SU-DHL-6 (cell line): Measurements from ENCODE around the gene ADAM10.

ENCODE experiments used
- H2AFZ ChIP-seq: fragments of 200-600 bp; sonication (generic); 2 replicates; pipeline ENCODE4 v1.6.1; 2014; ENCODE audit warnings: low read depth, mild to moderate bottlenecking, moderate library complexity, mixed read lengths, antibody characterized with exemption, low read length; ENCODE audit not compliant: severe bottlenecking
- H3F3A ChIP-seq: fragments of 200-600 bp; shearing (Covaris generic); 2 replicates; pipeline ENCODE4 v1.6.0; 2016; ENCODE audit warnings: antibody characterized with exemption, mild to moderate bottlenecking; ENCODE audit not compliant: insufficient read depth
- H3K27ac ChIP-seq: fragments of 200-600 bp; sonication (generic); 2 replicates; pipeline ENCODE4 v1.5.1; 2016; ENCODE audit warnings: low read depth, mild to moderate bottlenecking, low read length, moderate library complexity, mixed read lengths
- H3K27me3 ChIP-seq: fragments of 200-600 bp; sonication (generic), shearing (Covaris generic); 2 replicates; pipeline ENCODE4 v1.6.0; 2014; ENCODE audit warnings: mild to moderate bottlenecking, low read length
- H3K36me3 ChIP-seq: fragments of 200-600 bp; sonication (generic); 2 replicates; pipeline ENCODE4 v1.6.1; 2014; ENCODE audit warnings: mild to moderate bottlenecking, low read length, mixed read lengths
- H3K4me2 ChIP-seq: fragments of 300-600, 200-600 bp; shearing (Covaris generic), sonication (generic); 2 replicates; pipeline ENCODE4 v1.6.0; 2014; ENCODE audit warnings: low read length, low read depth, mild to moderate bottlenecking; ENCODE audit not compliant: poor library complexity, severe bottlenecking
- H3K4me3 ChIP-seq: fragments of 200-600 bp; sonication (generic); 2 replicates; pipeline ENCODE4 v1.5.1; 2014; ENCODE audit warnings: antibody characterized with exemption, low read length, mild to moderate bottlenecking, mixed read lengths; ENCODE audit not compliant: insufficient read depth, poor library complexity, severe bottlenecking
- H3K79me2 ChIP-seq: fragments of 200-600 bp; sonication (generic); 2 replicates; pipeline ENCODE4 v1.6.1; 2014; ENCODE audit warnings: mild to moderate bottlenecking, low read length, moderate library complexity; ENCODE audit not compliant: insufficient read depth
- H3K9ac ChIP-seq: fragments of 200-600 bp; sonication (generic); 2 replicates; pipeline ENCODE4 v1.7.0; 2014; ENCODE audit warnings: mild to moderate bottlenecking, low read length
- H3K9me2 ChIP-seq: fragments of 200-600 bp; sonication (generic); replicated peaks from 2 replicates; pipeline ENCODE4 v1.6.1; 2014; ENCODE audit warnings: low read length; ENCODE audit not compliant: insufficient read depth
- H3K9me3 ChIP-seq: fragments of 200-600 bp; sonication (generic); 2 replicates; pipeline ENCODE4 v1.6.1; 2014; ENCODE audit warnings: low read length, mixed read lengths; ENCODE audit not compliant: insufficient read depth
- H4K20me1 ChIP-seq: fragments of 200-600 bp; sonication (generic); 2 replicates; pipeline ENCODE4 v1.6.1; 2014; ENCODE audit warnings: low read depth, mild to moderate bottlenecking, antibody characterized with exemption, low read length, moderate library complexity, mixed read lengths
- EZH2phosphoT487 ChIP-seq: fragments of 200-600 bp; sonication (generic), shearing (Covaris generic); conservative IDR thresholded peaks from 2 replicates; pipeline ENCODE4 v1.6.1; 2018; ENCODE audit warnings: mild to moderate bottlenecking, antibody characterized with exemption, low read length, moderate library complexity, mixed read lengths
- TF ChIP-seq, protein P1 (sequence below): fragments of 200-600 bp; sonication (generic); IDR thresholded peaks from one replicate; pipeline ENCODE4 v1.5.1; 2017; ENCODE audit warnings: antibody characterized with exemption, mild to moderate bottlenecking, low read length, moderate library complexity; ENCODE audit not compliant: insufficient read depth, poor library complexity, severe bottlenecking

The ADAM10 gene

DNA sequence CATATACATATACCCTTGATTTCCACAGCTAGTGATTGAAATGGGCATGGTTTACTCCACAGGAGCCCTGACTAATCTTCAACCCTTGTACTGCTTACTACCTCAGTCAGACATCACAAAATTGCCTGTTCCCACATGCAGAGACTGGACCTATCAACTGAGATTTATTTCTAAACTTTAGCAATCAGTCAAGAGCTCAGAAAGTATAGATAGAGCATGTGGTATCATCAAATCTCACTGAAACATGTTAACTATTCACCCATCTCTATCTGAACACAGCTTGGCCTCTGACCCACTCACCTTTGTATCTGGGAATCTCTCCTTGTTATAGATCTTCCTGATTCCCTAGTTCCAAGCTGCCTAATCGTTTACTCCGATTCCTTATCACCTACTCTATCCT, 14.6 kb downstream of the ADAM10 start:
- Histone ChIP-seq H3K79me2 (peaks cover 92% of the 10 kb centered on the region), H3K9me3 (no peaks in the 10 kb centered on the region), H3K4me3 (no peak overlapping the region), H3K36me3 (no peaks in the 10 kb centered on the region), H3K4me2 (no peak overlapping the region), H4K20me1 (peaks cover 22% of the 10 kb centered on the region), H2AFZ (no peak overlapping the region), H3F3A (no peaks in the 10 kb centered on the region), H3K9me2 (no peaks in the 10 kb centered on the region), H3K27ac (no peak overlapping the region), H3K27me3 (no peaks in the 10 kb centered on the region), H3K9ac (no peak overlapping the region)
- TF ChIP-seq EZH2phosphoT487, result no peak

DNA sequence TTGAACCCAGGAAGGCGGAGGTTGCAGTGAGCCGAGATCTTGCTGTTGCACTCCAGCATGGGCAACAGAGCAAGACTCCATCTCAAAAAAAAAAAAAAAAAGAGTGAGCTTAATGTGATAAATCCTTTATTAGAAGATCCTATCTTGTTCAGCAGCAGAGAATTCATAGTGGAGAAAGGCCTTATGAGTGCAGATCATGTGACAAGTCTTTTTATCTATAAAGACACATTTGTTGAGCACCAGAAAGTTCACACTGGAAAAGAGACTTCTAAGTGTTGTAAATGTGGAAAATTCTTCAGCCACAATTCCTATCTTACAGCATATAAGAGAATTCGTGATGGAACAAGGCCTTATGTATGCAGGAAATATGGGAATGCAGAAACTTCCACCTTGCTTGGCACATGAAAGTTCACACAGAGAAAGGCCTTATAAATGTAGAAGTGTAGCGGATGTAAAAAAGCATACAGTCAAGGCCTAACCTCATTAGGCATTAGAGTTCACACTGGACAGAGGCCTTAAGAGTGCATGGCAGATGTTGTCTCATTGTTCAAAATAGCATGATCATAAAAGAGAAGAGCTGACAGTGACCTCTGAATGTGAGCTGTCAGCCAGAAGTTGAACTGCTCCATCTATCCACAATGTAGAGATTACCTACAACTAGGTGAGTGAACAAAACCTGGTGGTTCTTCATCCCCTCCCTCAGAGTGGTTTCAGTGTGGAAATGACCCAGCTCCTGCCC, 16.7 kb downstream of the ADAM10 start:
- Histone ChIP-seq H3F3A (no peaks in the 10 kb centered on the region), H3K9me2 (no peaks in the 10 kb centered on the region), H3K27me3 (no peaks in the 10 kb centered on the region), H3K9me3 (no peaks in the 10 kb centered on the region), H4K20me1 (peaks cover 16% of the 10 kb centered on the region), H2AFZ (no peak overlapping the region), H3K36me3 (no peaks in the 10 kb centered on the region), H3K27ac (no peak overlapping the region), H3K79me2 (peaks cover 96% of the 10 kb centered on the region), H3K4me3 (no peak overlapping the region), H3K4me2 (no peak overlapping the region), H3K9ac (no peak overlapping the region)
- TF ChIP-seq, protein P1, sequence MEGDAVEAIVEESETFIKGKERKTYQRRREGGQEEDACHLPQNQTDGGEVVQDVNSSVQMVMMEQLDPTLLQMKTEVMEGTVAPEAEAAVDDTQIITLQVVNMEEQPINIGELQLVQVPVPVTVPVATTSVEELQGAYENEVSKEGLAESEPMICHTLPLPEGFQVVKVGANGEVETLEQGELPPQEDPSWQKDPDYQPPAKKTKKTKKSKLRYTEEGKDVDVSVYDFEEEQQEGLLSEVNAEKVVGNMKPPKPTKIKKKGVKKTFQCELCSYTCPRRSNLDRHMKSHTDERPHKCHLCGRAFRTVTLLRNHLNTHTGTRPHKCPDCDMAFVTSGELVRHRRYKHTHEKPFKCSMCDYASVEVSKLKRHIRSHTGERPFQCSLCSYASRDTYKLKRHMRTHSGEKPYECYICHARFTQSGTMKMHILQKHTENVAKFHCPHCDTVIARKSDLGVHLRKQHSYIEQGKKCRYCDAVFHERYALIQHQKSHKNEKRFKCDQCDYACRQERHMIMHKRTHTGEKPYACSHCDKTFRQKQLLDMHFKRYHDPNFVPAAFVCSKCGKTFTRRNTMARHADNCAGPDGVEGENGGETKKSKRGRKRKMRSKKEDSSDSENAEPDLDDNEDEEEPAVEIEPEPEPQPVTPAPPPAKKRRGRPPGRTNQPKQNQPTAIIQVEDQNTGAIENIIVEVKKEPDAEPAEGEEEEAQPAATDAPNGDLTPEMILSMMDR, result no peak
- TF ChIP-seq EZH2phosphoT487, result no peak

DNA sequence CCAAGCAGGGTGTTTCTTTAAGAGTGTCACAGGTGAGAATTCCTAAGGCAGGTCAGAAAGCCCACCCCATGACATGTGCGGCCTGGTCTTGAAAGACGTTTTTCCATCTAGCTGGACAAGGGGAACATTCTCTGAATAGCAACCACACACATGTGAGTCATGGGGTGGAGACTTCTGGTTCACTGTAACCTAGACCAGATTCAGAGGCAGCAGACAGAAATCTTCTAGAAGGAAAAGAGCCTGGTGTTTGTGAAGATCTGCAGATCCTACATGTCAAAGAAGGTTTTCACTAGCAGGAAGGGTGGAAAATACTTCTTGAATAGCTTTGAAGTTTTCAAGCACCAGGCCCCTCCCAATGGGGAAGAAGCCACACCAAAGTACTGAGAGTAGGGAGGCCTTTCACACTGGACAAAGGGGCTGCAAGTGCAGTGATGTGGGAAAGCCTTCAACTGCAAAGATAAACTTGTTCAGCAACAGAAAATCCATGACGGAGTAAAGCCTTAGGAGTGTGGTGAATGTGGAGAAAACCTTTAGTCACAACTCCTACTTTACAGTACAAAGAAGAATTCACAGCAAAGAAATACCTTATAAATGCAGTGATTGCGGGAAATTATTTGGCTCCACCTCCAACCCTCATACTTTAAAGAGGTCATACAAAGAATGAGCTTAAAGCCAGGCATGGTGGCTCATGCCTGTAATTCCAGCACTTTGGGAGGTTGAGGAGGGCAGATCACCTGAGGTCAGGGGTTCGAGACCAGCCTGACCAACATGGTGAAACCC, 17.6 kb downstream of the ADAM10 start:
- H4K20me1 ChIP-seq, result peaks cover 11% of the 10 kb centered on the region; the same call in 1 of the 2 replicates
- no peaks in the 10 kb centered on the region for H3F3A ChIP-seq
- no peaks in the 10 kb centered on the region for H3K36me3 ChIP-seq
- H3K27ac ChIP-seq, result no peak overlapping the region
- no peak overlapping the region for H3K9ac ChIP-seq
- H3K9me2 ChIP-seq, result no peaks in the 10 kb centered on the region
- H2AFZ ChIP-seq, result no peak overlapping the region
- peaks cover 94% of the 10 kb centered on the region for H3K79me2 ChIP-seq
- no peak overlapping the region for H3K4me2 ChIP-seq
- TF ChIP-seq, protein P1, result no peak
- TF ChIP-seq EZH2phosphoT487, result no peak
- H3K27me3 ChIP-seq, result no peaks in the 10 kb centered on the region
- no peaks in the 10 kb centered on the region for H3K9me3 ChIP-seq
- H3K4me3 ChIP-seq, result no peak overlapping the region

DNA sequence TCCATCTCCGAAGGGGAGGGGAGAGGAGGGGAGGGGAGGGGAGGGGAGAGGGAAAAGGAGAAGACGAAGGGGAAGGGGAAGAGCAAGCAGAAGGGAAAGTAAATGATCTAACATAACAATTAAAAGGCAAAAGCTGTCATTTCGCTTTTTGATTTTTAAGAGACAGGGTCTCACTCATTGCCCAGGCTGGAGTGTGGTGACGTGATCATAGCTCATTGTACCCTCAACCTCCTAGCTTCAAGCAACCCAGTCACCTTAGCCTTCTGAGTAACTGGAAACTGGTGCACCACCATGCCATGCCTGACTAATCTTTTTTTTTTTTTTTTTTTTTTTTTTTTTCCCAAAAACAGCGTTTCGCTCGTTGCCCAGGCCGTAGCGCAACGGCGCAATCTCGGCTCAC, 22.6 kb downstream of the ADAM10 start:
- peaks cover 91% of the 10 kb centered on the region for H3K79me2 ChIP-seq
- H3K36me3 ChIP-seq, result no peaks in the 10 kb centered on the region
- no peak overlapping the region for H3K4me2 ChIP-seq
- TF ChIP-seq, protein P1, result no peak
- TF ChIP-seq EZH2phosphoT487, result no peak
- H2AFZ ChIP-seq, result no peak overlapping the region
- no peaks in the 10 kb centered on the region for H3K9me3 ChIP-seq
- H3K9ac ChIP-seq, result no peak overlapping the region
- H3K9me2 ChIP-seq, result no peaks in the 10 kb centered on the region
- H3K4me3 ChIP-seq, result no peak overlapping the region
- no peaks in the 10 kb centered on the region for H3F3A ChIP-seq
- no peaks in the 10 kb centered on the region for H3K27me3 ChIP-seq
- H3K27ac ChIP-seq, result no peak overlapping the region
- 0 out of 2 replicates have a peak, but pooled peaks cover 3% of the 10 kb centered on the region for H4K20me1 ChIP-seq
